NCI-H82 treated with DMSO at 0.1 percent for 48 hours (cell line): ENCODE results near the gene DEFB112.

Experiments
- DNase-seq: peaks from one replicate; lab custom pipeline; 2025; ENCODE audit not compliant: unreplicated experiment; lab: John Stamatoyannopoulos, UW

Gene DEFB112, protein sequence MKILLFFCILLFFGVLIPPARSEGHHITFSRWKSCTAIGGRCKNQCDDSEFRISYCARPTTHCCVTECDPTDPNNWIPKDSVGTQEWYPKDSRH

DNA sequence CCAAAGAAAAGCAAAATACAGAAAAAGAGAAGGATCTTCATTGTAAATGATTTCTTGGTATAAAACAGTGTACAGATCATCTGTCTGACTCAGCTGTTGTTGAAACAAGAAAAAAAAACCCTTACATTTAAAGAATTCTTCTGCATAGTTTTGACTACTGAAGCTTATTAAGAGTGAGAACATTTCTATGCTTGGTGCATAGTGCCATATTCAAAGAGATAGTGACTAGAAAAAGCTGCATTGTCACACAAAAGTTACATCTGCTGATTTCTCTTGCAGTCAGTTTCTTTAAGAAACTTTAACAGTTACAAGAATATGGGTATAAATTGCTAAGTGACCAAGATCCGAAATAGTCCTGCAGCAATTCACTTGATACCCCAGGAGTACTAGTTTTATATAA lies at the start of gene DEFB112:
Gene DEFB112 (minus strand): TSS at position 101 of the 400 bp plus-strand sequence. CDS start 60 bp downstream, at position 41.
- DNase-seq = no peak

DNA sequence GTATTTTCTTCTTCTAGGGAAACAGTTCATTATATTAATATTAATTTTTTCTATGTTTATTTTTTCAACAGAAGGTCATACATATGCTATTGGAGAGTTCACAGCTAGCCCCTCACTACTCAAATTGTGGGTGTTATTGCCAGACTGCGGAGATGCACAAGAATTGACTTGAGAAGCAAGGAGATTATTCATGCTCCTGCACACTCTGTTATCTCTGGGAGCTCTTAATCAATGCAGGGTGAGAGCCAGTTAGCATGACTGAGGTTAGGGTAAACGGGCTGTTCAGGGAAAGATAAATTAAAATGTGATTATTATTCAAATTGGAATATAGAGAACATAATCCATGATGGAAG lies 48.9 kb upstream of the DEFB112 start:
- DNase-seq = no peak

DNA sequence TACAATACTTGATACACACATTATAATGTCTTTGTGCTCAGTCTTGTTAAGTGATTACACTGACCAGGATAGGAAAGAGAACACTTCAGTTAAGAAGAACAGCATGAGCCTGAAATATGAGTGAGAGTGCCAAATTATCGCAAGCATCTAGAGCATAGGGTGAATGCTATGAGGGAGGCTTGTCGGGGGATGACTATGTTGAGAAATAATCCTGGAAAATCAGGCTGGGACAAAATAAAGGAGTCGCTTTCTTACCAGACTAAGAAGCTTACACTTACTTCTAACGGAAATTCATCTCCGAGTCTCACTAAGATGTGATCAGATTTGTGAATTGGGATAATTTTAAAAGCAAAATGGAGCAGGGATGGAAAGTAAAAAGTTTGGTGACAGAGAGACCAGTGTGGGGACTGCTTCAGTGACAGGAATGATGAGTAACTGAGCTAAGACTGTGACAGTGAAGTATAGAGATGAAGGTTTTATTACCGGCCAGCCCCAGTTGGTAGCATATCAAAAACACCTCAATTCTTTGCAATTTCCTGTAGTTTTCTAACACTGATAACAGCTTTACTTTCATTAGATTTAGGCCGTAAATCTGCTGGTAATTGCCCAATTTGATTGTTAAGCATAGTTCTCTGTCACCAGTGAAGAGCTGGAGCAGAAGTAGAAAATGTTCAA lies 48.4 kb upstream of the DEFB112 start:
- no peak for DNase-seq

DNA sequence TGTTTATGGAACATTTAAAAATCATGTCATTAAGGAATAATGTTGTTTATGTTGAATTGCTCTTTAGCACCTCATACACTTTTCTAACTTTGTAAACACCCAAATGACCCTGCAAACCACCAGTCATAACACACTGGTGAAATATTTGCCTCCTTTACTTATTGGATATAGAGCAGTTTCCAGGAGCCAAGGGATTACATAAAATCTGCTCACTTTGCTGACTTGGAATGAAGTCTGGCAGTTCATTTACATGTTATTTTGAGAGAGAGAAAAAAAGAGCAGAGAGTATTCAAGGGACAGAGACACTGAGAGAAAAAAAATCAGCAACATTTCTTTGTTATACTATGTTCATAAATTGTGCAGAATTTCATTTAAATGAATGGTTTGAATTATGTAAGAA lies 46.6 kb upstream of the DEFB112 start:
- no peak for DNase-seq

DNA sequence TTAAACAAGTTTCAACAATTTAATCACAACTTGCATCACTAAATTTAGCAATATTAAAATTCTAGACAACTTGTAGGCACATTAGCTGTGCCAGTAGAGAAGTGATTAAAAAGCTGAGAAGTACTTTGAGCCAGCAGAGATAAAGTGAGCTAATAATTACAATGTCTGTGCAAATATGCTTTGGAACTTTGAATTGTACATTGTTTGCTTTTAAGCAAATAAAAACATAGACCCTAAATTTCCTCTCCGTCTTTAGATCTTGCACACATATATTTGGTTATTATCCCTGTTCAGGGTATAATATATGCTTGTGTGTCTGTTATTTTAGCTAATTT lies 44.2 kb upstream of the DEFB112 start:
- no peak for DNase-seq

DNA sequence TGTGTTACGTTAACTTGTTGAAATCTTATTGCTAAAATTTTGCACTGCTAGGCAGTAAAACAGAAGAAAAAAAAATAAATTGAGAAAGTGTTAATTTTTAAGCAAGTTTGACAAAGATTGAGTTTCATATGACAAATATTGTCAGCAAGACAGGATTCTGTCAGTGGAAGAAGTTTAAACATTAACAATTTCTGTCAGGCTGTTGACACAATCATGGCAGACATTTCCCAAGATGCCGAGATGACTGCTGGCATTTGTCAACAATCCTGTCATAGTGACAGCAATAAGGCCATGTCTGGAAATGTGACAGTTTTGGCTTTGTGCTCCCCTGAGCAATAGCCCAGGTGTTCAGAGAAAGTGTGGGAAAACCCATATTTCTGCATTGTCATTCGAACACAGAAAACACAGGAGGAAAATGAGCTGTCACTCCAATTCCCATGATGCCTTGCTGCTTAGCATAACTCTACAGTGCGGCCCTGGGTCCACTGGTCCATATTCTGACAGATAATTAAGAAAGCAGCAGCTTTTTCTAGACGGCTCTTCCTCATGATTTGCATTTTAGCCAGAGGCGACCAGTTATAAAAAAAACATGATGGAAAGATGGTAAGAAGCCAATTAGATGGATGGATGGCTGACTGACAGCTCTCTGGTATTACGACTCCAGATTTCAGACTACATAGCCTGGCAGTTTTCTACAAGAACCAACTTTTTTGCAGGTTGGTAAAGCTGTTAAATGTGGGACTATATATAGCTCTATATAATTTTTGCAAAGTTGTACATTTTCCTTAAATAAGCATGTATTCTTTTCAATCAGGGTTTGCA lies 43.6 kb upstream of the DEFB112 start:
- DNase-seq = no peak

DNA sequence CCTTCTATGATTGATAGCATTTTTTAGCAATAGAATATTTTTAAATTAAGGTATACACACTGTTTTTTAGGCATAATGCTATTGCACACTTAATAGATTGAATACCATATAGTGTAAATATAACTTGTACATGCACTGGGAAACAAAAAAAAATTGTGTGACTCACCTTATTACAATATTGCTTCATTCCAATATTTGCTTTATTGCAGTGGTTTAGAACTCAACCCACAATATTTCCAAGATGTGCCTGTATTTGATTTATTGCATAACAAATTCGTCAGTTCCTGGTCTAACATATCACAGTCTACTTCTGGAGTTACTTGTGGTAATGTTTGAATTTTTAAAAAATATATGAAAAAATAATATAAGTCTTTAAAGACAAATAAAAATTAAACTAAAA lies 41.9 kb upstream of the DEFB112 start:
- DNase-seq = no peak

DNA sequence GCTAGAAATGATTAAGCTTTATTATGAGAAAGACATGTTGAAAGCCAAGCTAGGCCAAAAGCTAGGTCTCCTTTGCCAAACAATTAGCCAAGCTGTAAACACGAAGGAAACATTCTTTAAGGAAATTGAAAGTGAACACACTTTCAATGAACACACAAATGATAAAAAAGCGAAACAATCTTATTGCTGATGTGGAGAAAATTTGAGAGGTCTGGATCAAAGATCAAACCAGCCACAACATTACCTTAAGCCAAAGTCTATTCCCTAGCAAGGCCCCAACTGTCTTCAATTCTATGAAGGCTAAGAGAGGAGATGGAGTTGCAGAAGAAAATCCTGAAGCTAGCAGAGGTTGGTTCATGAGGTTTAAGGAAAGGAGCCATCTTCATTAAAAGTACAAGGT lies 40.2 kb upstream of the DEFB112 start:
- DNase-seq = no peak

DNA sequence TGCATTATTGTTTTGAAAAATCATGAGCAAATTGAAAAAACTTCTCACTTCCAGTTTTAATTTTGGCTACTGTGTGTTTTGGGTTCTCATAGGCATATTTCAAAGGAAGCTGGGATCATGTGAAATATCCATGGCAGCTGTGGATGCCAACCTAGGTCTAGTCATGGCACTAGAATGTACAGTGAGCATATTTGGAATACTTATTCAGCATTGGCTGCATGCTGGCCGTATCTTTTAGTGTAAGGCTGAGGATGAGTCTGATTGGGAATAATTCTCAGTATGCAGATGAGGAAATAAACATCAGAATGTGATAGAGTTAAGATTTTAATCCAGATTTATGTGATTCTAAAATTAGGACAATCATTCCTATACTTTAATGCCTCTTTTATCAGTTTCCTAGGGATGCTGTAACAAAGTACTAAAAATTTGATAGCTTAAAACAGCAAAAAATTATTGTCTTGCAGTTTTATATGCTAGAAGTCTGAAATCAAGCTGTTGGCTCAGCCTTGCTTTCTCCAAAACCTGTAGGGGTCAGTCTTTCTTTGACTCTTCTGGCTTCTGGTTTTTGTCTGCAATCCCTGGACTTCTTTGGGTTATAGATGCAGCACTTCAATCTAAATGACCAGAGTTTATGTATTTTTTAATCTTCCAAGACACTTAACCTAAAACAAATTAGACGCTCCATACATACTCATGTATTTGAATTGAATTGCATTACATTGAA lies 37.7 kb upstream of the DEFB112 start:
- DNase-seq = no peak

DNA sequence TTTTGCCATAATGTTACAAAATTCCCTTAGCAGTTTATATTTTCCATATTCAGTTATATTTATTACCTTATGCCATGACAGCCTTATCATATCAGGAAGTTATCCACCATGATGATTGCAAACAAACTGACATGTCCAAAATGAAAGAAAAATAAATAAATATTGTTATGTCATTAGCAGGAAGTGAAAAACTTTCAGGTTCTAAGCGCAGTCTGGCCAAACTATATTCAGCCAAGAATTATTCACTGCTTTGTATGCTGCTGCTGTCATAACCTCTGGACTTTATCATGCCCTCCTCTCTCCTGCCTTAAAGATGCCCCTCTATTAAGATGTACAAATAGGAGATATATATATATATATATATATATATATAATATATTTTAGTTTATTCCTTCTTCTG lies 27.7 kb upstream of the DEFB112 start:
- no peak for DNase-seq

DNA sequence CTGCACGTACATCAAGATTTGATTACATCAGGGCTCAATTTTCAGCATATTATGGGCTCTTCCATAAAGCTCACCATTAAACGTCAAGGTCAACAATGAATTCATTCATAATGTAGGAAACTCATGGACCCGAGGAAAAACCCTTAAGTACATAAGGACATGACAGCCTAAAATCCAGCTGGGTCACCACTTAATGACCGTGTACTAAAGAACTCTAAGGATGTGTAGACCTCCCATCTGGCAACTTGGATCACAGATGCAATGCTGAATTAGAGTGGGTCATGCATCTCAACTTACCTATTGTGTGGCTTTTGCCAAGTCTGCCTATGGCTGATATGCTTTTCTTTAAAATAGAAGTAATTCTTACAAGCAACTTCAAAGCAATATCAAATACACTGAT lies 26.7 kb upstream of the DEFB112 start:
- DNase-seq = no peak

DNA sequence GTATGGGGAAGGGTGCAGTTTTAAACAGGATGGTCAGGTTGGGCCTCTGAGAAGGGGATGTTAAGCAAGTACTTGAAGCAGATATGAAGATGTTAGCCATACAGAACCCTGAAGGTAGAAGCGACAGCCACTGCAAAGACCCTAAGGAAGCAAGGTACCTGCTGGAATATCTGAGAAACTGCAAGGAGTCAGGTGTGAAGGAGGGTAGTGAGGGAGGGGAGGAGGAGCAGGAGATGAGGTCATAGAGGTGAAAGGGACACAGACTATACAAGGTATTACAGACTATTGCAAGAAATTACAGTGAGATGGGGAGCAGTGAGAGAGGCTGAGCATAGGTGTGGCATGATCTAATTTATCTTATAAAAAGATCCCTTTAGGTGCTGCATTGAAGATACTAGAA lies 22.2 kb upstream of the DEFB112 start:
- DNase-seq = no peak

DNA sequence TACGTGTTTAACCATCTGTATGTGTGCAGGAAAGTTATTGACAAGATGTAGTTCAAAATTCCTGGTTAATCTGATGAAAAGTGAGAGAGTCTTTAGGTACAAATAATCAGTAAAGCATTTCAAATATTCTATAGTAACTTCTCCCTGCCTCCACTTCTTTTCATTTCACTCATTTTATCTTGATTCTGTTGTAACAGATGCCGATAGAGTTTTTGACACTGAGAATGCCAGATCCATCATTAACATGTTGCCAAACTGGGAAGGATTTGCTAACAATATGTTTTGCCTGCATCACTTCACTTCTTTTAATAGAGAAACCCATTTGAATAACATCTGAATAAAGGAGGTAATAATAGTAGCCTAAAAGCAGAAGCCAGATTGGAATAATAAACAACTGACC lies 20.4 kb upstream of the DEFB112 start:
- no peak for DNase-seq

DNA sequence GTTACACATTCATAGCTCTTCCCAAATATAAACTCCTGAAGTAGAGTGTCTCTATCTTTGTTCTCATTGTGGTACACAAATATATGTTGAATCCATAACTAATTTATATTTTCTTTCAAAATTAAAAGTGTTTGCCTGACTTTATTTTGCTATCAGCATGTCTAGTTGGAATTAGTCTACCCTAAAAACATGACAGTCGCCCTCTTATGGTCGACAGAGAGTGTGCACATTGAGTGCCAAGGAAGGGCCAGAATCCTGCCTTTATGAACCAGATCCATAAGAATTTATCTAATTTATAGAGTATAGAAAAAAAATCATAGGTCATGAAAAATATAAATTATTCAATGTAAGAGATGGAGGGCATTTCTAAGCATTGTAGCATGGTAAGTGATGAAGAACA lies 12.3 kb upstream of the DEFB112 start:
- no peak for DNase-seq

DNA sequence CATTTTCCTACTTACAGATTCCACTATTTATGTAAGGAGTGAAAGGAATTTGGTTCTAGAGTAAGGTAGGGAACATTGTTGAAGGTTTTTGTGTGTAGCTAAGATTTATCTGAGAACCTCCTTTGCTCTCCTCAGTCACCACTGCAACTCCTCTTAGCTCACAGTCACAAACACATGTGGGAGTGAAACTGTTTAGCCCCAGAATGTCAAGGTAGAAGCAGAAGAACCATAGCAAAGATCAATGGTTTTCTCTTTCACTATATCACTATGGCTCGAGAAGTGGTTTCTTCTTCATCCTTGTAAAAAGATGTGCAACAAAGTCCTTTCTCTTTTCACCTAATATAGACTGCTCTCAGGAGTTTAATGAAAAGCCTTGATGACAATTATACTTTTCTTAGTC lies 6.5 kb upstream of the DEFB112 start:
- no peak for DNase-seq

DNA sequence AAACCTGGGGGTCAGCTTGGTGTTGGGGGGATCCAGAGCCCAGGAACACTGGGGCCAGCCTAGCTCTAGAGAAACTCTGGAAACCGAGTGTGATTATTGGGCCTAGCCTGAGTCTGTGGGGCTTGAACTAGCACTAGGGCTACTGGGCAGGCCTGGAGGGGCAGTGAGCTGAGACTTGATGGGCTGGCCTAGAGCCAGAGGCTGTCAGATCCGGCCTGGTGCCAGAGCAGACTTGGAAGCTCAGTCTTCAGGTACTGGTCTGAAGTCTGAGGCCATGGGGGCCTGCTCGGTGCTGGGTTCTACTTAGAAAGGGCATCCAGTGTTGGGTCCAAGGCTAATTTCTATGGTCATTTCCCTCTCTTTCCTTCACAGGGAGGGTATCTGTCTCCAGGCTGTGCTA lies 2.7 kb downstream of the DEFB112 start:
- DNase-seq = no peak

DNA sequence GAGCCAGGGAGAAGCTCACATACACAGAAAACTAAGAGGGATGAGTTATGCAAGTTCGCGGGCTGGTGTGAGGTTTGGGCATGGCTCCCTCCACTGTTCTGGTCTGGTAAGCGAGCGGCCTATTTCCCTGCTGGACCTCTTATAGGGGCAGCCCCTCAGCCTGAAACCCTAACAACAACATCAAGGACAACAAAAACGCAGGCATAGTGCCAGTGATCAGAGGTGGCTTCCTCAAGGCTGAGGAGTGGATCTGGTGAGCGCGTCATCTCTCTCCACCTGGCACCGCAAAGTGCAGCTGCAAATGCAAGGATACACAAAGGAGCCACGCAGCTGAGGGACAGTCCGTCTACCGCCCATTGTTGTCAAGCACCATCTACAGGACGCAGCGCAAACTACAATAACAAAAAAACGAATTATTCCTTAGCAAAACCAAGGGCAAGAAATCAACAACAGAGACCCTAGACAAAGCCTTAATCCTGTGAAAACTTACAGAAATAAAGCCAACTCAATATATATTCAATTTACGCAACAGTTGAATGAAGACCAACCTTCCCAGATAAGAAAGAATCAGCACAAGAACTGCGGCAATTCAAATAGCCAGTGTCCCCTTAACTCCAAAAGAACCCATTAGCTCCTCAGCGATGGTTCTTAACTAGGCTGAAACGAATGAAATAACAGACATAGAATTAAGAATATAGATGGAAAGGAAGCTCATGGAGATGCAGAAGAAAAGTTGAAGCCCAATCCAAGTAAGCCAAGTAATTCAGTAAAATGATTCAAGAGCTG lies 18.8 kb downstream of the DEFB112 start:
- peak; percentile 64 for DNase-seq

DNA sequence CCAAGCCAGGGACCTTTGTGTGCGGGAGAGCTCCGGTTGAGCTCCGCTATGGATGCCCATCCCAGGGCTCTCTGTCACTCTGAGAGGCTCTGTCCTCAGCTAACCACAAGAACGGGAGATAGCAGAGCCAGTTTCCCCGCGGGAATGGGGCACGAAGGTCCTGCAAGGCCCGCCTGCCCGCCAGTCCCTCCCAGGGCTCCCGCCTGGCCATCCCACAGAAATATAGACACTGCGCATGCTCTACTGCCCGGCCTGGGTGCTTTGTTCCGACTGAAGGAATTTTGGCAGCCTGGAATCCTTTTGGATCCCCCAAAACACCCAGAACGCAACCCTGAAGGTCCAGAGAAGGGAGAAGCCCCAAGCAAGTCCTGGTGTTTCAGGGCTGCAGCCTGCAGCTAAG lies 19.4 kb downstream of the DEFB112 start:
- no peak for DNase-seq

DNA sequence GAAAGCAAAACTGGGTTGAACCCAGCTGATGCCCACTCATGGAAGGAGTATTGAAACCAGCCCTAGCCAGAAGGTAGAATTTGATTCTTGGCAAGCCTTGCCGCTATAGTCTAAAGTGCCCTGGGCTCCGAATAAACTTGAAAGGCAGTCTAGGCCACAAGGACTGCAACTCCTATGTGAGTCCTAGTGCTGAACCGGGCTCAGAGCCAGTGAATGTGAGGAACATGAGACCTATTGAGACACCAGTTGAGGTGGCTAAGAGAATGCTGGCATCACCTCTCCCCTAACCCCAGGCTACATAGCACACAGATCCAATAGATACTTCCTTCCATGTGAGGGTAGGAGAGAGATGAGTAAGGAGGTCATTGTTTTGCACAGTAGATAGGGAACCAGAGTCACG lies 24.5 kb downstream of the DEFB112 start:
- DNase-seq = no peak

DNA sequence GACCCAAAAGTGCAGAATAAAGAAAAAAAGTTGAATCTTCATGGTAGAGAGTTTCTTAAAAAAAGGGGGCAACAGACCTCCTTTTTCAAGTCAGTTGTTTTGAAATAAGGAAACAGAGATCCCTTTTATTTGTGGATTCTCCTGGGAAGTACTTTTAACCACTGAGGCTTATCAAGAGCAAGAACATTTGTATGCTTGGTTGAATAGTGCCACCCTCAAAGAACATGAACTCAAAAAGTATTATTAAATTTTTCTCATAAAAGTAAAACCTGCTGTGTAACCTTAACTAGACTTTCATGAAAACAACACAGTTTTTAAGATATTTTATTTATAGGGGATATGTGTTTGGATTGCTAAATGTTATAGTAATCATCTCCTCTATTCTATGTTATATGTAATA lies 27.8 kb downstream of the DEFB112 start, which contains the start of gene DEFB110:
Gene DEFB110 (minus strand): TSS at position 101 of the 400 bp plus-strand sequence. CDS start 59 bp downstream, at position 42.
- DNase-seq = no peak

DNA sequence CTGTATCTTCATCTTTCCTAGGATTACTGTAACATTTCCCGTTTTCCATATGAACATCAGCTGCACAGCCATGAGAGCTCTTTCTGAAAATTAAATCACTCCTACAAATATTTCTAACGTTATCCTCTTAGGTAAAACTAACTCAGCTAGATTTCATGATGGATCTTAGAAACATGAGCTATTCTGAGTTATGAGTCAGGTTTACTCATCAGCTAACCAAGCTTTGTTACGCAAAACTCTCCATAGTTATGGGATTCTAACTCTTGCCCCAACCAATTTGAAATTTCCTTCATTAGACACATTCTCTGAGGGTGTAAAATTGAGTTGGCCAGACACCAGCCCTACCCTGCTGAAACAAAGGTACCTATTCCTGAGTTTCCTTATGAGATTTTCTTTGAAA lies 41.9 kb downstream of the DEFB112 start:
- DNase-seq = no peak
